Limb (tissue), 2 donors: ENCODE results near the gene ZBP1.

Experiments used
- DNase-seq, 2 donors: peaks; one replicate each; pipeline ENCODE4 v3.0.0-alpha.2; 2016; ENCODE audit errors: extremely low spot score in 2 of 2

ZBP1 gene

GRCh38 chr20:57587989-57588377 lies 32.2 kb downstream of the ZBP1 start:
- DNase-seq = no peak

- no peak for DNase-seq
Measured at GRCh38 chr20:57587278-57587988, 32.8 kb downstream of the ZBP1 start.

- no peak for DNase-seq
Measured at GRCh38 chr20:57586943-57587277, 33.3 kb downstream of the ZBP1 start.

GRCh38 chr20:57586370-57586793 lies 33.8 kb downstream of the ZBP1 start:
- no peak for DNase-seq

GRCh38 chr20:57585466-57586213 lies 34.6 kb downstream of the ZBP1 start:
- no peak for DNase-seq

- no peak for DNase-seq
Measured at GRCh38 chr20:57584768-57585461, 35.3 kb downstream of the ZBP1 start.

GRCh38 chr20:57583289-57584257 lies 36.7 kb downstream of the ZBP1 start:
- no peak for DNase-seq

GRCh38 chr20:57582432-57583288 lies 37.6 kb downstream of the ZBP1 start:
- peak; percentile 73 to 85 for DNase-seq

GRCh38 chr20:57582029-57582378 lies 38.2 kb downstream of the ZBP1 start:
- DNase-seq = no peak

GRCh38 chr20:57581202-57582028 lies 38.8 kb downstream of the ZBP1 start:
- no peak for DNase-seq

- DNase-seq = no peak
Measured at GRCh38 chr20:57580478-57581201, 39.6 kb downstream of the ZBP1 start.

GRCh38 chr20:57579898-57580447 lies 40.3 kb downstream of the ZBP1 start:
- peak in 1 of 2 donors; percentile 62 for DNase-seq

- no peak for DNase-seq
Measured at GRCh38 chr20:57579331-57579897, 40.8 kb downstream of the ZBP1 start.

GRCh38 chr20:57578476-57579165 lies 41.6 kb downstream of the ZBP1 start:
- no peak for DNase-seq

GRCh38 chr20:57577679-57578475 lies 42.3 kb downstream of the ZBP1 start:
- no peak for DNase-seq

- DNase-seq = no peak
Measured at GRCh38 chr20:57576617-57577550, 43.3 kb downstream of the ZBP1 start.
